Epidermal melanocyte (primary cell): Measurements from ENCODE around the gene DNMT3L.
"Not testable (repeated sequence)": the region's sequence is repeated elsewhere in the genome, so short reads cannot be mapped to it uniquely, and the experiment has no call there.

Source experiments
- DNase-seq: peaks from one replicate; pipeline ENCODE4 v3.0.0; 2011; ENCODE audit warnings: low spot score; ENCODE audit not compliant: insufficient read length

Gene DNMT3L

DNA sequence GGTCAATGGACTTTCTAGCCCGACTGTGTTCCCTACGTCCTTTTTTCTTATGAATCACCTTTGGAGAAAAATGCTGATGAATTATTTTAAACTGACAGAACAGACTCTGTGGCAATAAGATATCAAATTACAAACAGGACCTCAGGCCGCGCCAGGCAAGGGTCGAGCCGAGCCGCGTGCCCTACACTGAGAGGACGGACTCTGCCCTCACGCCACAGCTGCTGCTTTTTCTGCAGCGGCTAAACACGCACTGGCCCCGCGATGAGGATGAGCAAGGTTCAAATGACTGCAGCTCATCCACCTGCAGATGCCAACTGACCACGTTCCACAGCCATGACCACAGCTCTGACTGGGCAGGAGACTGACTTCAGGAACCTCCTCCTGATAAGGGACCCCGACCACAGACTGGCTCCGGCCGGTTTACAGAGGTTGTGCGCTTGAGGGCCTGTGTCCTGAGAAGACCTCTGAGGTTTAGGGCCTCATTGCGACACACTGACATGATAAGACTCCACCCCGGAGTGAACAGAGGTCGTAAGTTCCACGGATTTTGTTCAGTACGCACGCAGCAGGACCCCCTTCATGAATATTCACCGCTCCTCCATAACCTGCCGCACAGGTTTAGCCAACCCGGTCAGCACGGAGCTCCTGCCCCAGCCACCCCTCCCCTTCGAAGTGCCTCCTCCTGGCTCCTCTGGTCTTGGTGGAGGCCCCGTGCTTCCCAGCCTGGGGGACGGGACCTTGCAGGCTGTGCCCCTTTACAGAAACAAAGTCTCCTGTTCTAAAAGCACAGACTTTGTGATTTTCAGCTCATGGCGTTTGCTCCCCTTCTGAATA lies 12.3 kb downstream of the DNMT3L start:
- DNase-seq, result not testable (repeated sequence)

DNA sequence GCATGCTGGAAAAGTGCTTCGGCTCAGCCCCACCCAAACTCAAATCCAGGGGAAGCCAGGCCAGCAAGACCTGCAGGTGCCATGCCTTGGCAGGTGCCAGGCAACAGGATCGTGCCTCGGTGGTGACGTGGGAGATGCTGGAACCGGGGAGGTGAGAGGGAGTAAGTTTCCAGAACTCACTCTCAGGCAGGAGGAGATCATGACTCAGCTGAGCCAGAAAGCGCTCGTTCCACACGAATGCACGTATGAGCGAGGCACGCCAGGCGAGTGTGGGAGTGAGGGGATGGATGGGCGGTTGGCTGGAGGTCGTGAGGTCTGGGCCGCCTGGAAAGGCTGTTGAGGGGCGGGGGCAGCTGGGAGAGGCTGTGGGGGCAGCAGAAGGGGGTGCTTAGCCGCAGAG lies 13.8 kb downstream of the DNMT3L start:
- not testable (repeated sequence) for DNase-seq

DNA sequence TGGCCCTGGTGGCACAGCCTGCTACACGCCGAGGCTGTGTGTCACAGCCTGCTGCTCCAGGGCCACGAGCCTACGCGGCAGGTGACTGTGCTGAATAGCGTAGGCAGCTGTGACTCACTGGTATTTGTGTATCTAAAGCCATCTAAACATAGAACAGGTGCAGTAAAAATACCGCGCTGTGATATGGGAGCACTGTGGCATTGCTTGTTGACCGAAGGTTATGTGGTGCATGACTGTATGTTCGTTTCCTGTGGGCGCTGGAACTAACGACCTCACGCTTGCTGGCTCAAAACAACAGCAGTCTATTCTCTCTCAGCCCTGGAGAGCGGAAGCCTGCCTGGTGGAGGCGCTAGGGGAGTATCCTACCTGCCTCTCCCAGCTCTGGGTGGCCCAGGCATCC lies 17.7 kb downstream of the DNMT3L start:
- DNase-seq, result not testable (repeated sequence)

DNA sequence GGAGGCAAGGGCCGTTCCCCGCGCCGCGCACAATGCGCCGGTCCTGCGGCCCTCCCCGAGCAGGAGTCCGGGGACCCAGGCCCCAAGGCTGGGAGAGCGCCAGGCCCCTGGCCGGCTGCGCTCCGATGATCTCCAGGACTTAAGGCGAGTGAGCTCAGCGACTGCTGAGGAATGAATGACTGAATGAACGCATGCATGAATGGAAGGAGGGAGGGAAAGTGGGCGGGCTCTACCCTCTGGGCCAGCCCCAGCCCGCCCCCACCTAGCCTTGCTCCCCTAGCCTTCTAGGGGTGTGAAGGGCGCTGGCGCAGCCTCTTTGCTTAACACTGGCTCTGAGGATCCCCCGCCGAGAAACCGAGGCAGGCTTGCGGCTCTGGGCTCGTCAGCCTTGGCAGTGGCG lies 20.4 kb downstream of the DNMT3L start:
- not testable (repeated sequence) for DNase-seq

DNA sequence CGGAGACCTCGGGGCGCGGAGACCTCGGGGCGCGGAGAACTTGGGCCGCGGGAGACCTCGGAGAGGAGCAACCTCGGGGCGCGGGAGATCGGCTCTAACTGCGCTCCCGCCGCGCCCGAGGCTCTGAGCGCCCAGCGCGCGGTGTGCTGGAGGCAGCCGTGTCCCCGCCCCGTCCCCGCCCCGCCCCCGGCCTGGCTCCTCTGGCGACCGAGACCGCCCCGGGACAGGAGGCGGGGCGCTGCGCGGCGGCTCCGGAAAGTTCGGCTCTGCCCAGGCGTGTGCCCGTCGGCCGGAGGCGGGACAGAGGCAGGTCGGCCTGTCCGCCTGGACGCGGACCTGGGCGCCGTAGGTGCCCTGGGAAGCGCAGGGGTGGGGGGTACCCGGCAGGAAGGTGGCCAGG lies 20.9 kb downstream of the DNMT3L start, which contains the start of gene ICOSLG:
Gene ICOSLG, minus strand, starts transcription at position 102 of the 400 bp plus-strand sequence. CDS start 126 bp downstream, outside the sequence.
- not testable (repeated sequence) for DNase-seq

DNA sequence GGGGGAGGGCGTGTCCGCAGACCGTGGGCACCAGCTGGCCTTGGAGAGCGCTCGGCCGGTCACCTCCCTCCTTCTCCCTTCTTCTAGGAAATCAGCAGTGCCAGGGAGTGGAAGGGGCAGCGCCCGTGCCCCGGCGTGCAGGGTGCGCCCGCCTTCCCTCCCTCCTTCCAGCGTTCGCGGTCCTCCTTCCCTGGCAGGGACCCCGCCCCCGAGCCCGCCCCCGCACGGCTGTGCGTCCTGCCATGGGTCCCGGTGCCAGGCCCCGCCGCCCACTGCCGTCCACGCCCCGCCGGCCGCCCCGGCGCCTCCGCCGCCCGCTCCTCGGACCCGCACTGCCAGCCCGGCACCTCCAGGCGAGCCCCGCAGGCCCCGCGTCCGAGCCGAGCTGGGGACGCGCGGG lies 21.3 kb downstream of the DNMT3L start:
- DNase-seq, result not testable (repeated sequence)

DNA sequence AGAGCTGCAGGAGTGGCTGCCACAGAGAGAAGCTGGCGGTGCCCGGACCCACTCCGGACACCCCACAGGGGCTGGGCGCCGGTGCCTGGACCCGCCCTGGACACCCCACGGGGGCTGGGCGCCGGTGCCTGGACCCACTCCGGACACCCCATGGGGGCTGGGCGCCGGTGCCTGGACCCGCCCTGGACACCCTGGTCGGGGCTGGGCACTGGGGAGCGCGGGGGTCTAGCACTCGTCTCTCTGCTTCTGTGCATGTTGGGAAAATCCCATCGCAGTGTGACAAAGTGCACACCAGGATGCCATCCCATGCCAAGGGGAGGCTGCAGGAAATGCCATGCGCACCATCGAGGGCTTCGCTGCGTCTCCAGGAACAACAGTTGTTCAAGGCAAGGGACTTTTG lies 32.1 kb downstream of the DNMT3L start:
- DNase-seq, result not testable (repeated sequence)

DNA sequence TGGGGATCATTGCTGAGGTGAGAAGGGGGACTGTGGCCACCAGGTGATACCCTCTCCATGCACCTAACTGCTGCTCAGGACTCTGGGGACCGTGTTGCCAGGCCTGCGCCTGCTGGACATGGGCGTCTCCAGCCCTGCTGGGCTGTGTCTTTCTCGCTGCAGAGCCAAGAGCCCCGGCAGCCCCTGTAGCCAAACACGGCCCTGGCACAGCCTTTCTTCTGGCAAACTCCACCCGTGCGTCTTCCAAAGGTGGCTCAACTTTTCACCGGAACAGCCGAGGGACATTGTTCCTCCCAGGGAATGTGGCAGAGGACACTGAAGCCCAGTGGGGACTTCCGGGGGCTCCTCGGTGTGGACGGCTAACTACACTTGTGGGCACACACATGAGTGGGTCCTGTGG lies 33.6 kb downstream of the DNMT3L start:
- not testable (repeated sequence) for DNase-seq

DNA sequence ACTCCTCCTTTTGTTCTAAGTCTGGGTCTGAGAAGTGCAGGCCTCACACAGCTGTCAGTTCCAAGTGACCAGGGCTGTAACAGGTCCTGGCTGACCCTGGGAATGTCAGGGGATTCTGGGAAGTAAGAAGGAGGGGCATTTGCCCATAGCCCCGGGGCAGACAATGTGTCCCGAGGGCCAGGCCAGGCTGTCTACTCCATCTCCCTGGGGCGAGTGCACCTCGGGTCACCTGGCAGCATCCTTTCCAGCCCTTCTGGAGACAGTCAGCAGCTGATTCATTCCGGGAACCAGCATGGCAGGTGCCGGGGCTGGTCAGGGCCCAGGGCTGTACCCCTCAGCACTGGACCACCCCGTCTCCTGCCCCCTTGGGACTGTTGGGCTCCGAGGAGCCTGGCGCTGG lies 34.1 kb downstream of the DNMT3L start:
- DNase-seq, result not testable (repeated sequence)

DNA sequence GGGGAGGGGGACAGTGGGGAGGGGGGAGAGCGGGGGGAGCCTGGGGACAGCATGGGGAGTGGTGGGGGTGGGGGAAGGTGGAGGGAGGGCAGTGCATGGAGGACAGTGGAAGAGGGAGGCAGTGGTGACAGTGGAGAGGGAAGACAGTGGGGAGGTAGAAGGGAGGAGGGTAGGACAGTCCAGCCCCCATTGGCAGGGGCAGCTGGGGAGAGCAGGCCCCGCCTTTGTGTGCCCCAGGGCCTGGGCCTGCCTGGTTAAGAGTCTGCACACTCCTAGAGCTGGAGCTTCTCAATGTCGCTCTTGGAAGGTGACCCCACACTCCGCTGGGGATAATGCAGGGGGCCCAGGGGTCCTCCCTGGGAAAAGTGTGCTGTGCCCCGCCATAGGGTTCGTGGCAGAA lies 36.1 kb downstream of the DNMT3L start:
- not testable (repeated sequence) for DNase-seq

DNA sequence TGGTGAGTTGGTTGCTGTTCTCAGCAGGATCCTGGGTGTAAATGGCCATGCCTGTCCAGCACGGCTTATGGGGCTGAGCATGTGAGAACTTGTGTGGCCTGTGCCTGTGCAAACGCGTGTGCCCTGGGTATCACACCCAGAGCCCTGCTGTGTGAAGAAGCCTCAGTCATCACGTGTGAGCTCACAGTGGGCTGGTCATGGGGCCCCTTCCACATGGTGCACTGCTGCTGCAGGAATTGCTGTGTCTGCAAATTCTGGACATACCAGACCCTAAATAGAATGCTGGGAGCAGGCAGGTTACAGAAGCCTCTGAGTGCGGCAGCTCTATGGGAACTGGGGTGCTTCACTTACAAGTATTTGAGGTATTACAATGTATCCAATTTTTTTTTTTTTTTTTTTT lies 38.4 kb downstream of the DNMT3L start:
- DNase-seq, result not testable (repeated sequence)

DNA sequence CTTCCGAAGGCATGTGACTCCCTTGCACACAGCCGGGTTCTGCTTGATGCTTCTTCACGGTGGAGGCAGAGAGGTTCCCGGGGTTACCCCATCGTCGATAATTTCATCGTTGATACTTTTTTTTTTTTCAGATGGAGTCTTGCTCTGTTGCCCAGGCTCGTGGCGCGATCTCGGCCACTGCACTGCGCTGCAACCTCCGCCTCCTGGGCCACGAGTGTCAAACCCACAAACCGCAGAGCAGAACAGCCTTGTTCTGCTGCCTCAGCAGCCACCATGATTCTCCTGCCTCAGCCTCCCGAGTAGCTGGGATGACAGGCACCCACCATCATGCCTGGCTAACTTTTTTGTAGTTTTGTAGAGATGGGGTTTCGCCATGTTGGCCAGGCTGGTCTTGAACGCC lies 41.0 kb downstream of the DNMT3L start:
- not testable (repeated sequence) for DNase-seq

DNA sequence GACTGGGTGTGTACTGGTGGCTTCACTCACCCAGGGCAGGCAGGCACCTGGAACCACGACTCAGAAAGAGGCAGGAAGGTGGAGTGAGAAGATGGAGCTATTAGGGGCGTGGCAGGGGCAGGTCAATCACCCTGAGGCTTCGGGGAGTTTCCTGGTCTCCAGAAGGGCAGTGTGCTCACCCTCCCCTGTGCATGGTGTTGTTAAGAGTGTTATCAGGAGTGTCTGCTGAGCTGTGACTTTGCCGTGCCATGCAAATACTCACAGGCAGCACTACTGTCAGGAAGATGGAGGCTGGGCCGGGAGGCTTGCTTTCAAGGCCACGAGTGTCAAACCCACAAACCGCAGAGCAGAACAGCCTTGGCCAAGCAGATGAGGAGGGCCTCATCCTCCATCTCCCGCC lies 43.2 kb downstream of the DNMT3L start:
- DNase-seq, result not testable (repeated sequence)

DNA sequence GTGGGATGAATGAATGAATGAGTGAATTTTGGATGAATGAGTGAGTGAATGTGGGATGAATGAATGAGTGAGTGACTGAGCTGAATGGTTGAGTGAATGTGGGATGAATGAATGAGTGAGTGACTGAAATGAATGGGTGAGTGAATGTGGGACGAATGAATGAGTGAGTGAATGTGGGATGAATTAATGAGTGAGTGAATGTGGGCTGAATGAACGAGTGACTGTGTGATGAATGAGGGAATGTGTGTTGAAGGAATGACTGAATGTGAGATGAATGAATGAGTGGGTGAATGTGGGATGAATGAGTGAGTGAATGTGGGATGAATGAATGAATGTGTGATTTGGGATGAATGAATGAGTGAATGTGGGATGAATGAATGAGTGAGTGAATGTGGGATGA lies 49.7 kb downstream of the DNMT3L start:
- DNase-seq, result not testable (repeated sequence)

DNA sequence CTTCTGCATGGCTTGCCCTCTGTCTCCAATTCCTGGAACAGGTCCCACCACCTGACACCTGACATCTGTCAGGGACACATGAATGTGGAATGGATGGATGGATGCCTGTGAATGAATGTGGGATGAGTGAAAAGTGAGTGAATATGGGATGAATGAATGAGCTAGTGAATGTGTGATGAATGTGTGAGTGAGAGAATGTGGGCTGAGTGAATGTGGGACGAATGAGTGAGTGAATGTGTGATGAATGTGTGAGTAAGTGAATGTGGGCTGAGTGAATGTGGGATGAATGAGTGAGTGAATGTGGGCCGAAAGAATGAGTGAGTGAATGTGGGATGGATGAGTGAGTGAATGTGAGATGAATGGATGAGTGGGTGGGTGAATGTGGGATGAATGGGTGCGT lies 50.1 kb downstream of the DNMT3L start:
- DNase-seq, result not testable (repeated sequence)

DNA sequence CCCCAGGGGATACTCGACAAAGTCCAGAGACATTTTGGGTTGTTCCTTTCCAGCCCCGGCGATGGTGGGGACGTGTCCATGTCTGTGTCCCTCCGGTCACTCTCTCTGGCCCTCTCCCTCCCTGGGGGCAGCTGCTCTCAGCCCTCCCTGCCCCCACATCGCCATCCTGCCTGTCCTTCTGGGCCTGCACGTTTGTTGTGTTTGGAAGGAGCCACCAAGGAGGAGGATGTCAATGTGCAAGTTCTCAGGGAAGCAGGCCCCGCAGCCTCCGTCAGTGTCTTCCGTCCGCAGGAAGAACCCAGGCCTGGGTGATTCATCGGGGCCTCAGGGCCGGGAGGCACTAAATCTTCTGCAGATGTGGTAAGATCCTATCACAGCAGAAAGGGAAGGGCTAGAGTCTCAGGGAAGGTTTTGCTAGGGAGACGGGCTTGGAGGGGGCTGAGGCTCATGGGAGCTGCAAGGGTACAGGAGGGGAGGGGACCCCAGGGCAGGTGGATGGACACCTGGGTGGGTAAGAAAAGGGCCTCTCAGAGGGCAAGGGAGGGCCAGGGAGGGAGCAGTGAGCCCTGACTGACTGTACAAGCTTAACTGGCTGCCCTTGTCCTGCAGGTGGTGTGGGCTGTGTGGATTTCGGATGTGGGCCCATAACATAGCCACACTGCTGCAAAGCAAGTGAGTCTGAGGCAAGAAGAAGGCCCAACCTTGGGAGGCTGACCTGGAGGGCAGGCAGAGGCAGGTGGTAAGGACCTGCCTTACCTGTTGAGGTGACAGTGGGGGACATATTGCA lies 53.6 kb downstream of the DNMT3L start:
- not testable (repeated sequence) for DNase-seq

DNA sequence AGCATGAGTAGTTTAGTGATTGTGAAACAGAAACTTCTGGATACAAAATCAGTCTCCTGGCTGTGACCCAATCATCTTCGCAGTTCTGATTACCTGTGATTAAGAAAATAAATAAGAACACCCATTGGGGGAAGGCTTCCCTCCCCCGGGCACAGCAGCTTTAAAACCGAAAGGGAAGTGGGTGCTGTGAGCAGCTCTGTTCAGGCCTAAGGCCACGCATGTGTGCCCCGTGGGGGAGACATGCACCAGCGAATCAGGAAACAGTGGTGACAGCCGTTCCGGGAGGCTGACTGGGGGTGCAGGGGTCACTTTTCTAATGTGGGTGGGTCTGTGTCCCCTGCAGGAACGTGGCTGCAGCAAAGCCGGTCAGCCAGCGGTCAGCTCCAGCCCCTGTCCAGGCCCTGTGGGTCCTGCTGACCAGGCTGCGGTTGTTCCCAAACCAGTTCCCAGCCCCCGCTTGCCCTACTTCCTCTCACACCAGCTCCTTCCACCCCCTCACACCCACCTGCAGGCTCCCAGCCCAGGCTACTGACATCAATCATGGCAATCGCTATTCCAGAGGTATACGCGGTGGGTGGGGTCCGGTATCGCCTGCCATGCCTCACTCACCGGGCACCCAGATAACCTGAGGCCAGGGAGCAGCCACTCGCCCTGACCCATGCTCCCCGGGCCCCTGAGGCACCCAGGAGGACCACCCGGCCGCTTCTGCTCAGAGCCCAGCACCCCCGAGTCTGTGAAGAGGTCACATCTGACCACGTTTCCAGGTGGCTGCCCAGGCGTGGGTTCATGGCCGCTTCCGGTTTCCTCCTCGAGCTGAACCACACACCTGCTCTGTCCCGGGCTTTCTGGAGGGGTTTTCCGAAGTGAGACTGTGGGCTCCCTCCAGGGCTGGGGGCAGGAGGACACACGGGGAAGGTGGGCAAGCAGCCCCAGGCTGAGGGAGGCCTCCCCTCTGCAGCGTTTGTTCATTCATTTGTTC lies 54.7 kb downstream of the DNMT3L start:
- DNase-seq, result not testable (repeated sequence)

DNA sequence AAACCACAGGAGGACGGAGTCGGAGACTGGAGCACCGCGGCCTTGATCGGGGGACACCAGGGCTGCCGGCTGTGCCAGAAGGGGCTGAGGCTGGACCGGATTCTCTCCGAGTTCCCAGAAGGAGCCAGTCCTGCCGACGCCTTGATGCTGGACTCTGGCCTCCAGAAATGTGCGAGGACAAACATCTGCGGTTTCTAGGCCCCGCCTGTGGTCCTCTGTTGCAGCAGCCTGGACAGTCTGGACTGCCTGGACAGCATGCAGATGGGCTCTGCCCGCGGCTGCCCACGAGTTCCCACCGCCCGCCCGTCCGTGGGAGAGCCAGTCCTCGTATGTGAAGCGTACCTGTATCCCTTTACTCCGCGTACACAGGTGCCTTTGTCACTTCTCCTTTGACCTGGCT lies 55.5 kb downstream of the DNMT3L start:
- not testable (repeated sequence) for DNase-seq

DNA sequence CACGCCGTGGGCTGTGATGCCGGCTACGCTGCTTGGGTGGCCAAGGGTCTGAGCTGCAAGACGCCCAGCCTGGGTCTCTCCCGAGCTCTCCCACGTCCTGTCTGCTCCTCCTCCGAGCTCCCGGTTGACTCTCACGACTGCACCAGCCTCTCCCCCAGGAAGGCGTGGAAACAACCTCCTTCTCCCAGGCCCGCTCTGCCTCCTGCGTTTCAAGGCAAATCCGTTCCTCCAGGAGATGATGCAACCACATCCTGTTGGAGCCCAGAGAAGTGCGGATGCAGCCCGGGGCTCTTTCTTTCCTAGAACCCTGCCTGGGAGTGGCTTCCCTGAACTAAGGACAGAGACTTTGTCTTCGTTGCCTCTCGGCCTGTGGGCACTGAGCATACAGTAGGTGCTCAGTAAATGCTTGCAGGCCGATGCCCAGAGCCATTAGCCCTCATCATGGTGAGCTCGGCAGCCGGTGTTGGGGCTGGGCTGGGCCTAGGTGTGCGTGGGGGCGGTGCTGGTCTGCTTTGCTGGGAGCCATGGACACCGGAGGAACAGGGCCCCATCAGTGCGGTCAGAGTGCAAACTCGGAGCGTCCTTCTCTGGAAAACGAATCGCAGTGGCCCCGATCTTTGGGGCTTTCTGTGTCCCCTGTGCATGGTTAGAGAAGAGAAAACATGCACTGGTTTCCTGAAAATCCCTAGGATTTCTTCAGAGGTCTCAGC lies 59.0 kb downstream of the DNMT3L start:
- not testable (repeated sequence) for DNase-seq

DNA sequence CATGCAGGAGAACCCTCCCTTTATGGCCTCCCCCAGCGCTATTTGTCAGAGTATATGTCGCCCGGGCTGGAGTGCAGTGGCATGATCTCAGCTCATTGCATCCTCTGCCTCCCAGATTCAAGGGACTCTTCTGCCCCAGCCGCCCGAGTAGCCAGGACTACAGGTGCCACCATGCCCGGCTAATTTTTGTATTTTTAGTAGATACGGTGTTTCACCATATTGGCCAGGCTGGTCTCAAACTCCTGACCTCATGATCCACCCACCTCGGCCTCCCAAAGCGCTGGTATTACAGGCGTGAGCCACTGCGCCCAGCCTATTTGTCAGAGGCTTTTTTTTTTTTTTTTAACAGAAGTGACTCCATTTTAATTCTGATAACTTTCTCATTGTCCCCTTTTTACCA lies 61.7 kb downstream of the DNMT3L start:
- DNase-seq, result not testable (repeated sequence)
